Activated naive CD4-positive, alpha-beta T cell treated with anti-CD3 and anti-CD28 coated beads for 36 hours (primary cell): ENCODE measurements around the gene DMRT1. TPM values are rescaled to one million over a fixed set of nuclear protein-coding genes. Genes with fewer than 3 reads are reported as not detected.
"Not testable (repeated sequence)": the region's sequence is repeated elsewhere in the genome, so short reads cannot be mapped to it uniquely, and the experiment has no call there.

ENCODE experiments used
- CTCF ChIA-PET: fragments of 350-600 bp; sonication (Branson Sonifier 250); formaldehyde crosslinking; loops from one replicate; lab custom pipeline; 2021; ENCODE audit warnings: antibody characterized with exemption; lab: Charles Lee
- DNase-seq: peaks from one replicate; pipeline ENCODE4 v3.0.0-alpha.2; 2020
- H3K27ac Mint-ChIP-seq: one replicate; pipeline ENCODE4 v1.8.0; 2021; ENCODE audit warnings: mild to moderate bottlenecking, mixed read lengths
- H3K27me3 Mint-ChIP-seq: one replicate; pipeline ENCODE4 v1.8.0; 2021; ENCODE audit warnings: low read depth, mixed read lengths
- H3K36me3 Mint-ChIP-seq: one replicate; pipeline ENCODE4 v1.8.0; 2021; ENCODE audit warnings: low read depth, mixed read lengths
- H3K4me1 Mint-ChIP-seq: one replicate; pipeline ENCODE4 v1.8.0; 2021; ENCODE audit warnings: low read depth, mixed read lengths
- H3K4me3 Mint-ChIP-seq: one replicate; pipeline ENCODE4 v1.8.0; 2021; ENCODE audit warnings: mild to moderate bottlenecking, moderate library complexity, mixed read lengths
- H3K9me3 Mint-ChIP-seq: one replicate; pipeline ENCODE4 v1.8.0; 2021; ENCODE audit warnings: mixed read lengths
- intact Hi-C: fragments of 100-400 bp; cut with micrococcal nuclease; formaldehyde crosslinking; loops from one replicate; pipeline ENCODE4 v1.15.1; 2023
- total RNA-seq, 2 experiments: library from RNA; stranded (reverse); gene quantifications; one replicate each; pipeline ENCODE4 v1.2.3, GENCODE V29; 2021

DMRT1 gene
- total RNA-seq, 2 experiments from 2014 or later: not detected

DNA sequence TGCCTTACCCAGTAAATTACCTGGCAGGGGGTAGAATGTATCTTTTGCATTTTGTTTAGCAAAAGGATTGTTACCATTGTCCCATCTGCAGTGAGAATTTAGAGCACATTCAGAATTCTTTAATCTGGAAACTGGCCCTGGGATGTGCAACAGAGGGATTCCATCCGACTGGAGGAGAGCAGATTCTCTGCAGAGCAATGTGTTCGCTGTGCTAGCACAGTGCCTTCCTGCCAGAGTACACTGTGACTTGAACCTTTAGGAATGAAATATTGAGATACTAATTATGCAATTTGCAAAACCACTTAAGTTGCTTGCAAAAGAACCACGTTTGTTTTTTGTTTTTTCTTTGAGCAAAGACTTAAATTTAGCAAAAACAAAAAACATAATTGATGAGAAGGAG is 22.5 kb upstream of the DMRT1 start:
- H3K4me1 Mint-ChIP-seq: peaks cover 5% of the 10 kb centered on the region
- H3K27ac Mint-ChIP-seq: no peak overlapping the region
- no peak overlapping the region for H3K4me3 Mint-ChIP-seq
- intact Hi-C loops: no loop called here
- H3K27me3 Mint-ChIP-seq: no peaks in the 10 kb centered on the region
- DNase-seq: no peak
- CTCF ChIA-PET: interaction anchor here (0.6 to 0.7 kb wide), 2 partner anchors 71 to 72 kb away, joined by 3 to 4 read pairs; no protein-coding TSS in a partner anchor
- no peaks in the 10 kb centered on the region for H3K36me3 Mint-ChIP-seq
- no peaks in the 10 kb centered on the region for H3K9me3 Mint-ChIP-seq

DNA sequence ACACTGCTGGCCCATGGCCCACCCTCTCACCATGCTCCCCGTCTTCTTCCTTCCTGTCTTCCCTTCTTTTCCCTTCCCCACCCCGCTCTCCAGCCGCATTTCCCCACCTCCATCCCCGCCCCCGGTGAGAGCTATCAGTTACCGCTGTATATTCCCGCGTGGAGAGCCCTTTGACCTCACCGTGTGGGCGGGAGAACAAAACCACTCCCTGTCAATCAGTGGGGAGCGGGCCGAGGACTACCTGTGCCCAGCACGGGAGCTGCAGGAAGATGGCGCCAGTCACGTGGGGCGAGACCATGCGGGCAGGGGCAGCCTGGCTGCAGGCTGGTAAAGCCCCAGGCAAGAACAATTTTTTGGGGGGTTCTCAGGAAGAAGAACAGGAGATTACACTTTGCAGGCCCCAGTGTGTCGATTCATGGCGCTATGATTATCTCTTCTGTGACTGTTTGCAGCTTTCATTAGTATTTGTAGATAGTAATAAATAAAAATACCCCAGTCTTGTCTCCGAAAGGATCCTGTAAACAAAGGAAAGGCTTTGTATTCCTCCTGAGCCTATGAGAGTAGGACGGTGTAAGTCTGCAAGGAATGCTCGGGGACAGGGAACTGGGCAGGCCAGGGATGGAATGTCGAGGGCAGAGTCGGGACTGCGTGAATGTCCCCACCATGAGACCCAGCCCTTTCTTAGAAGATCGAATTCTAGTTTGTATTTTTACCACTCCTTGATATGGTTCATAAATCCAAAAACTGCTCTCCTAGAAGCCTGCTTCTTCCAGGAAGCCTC is 14.8 kb upstream of the DMRT1 start:
- no peaks in the 10 kb centered on the region for H3K27me3 Mint-ChIP-seq
- no peak overlapping the region for H3K27ac Mint-ChIP-seq
- CTCF ChIA-PET: no interaction called here
- H3K4me3 Mint-ChIP-seq: no peak overlapping the region
- DNase-seq: no peak
- H3K36me3 Mint-ChIP-seq: no peaks in the 10 kb centered on the region
- H3K4me1 Mint-ChIP-seq: no peaks in the 10 kb centered on the region
- H3K9me3 Mint-ChIP-seq: no peaks in the 10 kb centered on the region
- intact Hi-C loops: no loop called here

DNA sequence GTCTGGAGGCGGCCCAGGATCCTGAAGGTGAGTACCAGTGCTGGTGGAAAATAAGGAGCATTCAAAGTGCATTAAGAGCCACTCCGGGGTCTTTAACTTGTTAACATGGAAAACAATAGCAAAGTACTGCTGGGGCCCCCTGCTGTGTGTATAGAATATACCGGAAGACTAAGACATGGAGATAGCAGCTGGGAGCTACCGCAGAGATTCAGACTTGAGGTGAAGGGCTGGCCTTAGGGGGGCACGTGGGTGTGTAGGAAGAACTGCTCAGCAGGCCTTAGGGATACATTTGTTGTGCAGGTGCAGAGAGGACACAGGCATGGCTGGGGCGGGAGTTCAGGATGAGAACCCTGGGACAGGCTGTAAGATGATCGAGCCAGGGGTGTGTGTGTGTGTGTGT is 1.2 kb upstream of the DMRT1 start:
- H3K9me3 Mint-ChIP-seq: no peaks in the 10 kb centered on the region
- no peak for DNase-seq
- H3K36me3 Mint-ChIP-seq: no peaks in the 10 kb centered on the region
- H3K4me1 Mint-ChIP-seq: peaks cover 21% of the 10 kb centered on the region
- no peak overlapping the region for H3K27ac Mint-ChIP-seq
- H3K27me3 Mint-ChIP-seq: peaks cover 36% of the 10 kb centered on the region
- CTCF ChIA-PET: no interaction called here
- no peak overlapping the region for H3K4me3 Mint-ChIP-seq
- intact Hi-C loops: loop anchor here (5.0 kb wide), 1 partner anchor 132 kb away; no protein-coding TSS in a partner anchor

DNA sequence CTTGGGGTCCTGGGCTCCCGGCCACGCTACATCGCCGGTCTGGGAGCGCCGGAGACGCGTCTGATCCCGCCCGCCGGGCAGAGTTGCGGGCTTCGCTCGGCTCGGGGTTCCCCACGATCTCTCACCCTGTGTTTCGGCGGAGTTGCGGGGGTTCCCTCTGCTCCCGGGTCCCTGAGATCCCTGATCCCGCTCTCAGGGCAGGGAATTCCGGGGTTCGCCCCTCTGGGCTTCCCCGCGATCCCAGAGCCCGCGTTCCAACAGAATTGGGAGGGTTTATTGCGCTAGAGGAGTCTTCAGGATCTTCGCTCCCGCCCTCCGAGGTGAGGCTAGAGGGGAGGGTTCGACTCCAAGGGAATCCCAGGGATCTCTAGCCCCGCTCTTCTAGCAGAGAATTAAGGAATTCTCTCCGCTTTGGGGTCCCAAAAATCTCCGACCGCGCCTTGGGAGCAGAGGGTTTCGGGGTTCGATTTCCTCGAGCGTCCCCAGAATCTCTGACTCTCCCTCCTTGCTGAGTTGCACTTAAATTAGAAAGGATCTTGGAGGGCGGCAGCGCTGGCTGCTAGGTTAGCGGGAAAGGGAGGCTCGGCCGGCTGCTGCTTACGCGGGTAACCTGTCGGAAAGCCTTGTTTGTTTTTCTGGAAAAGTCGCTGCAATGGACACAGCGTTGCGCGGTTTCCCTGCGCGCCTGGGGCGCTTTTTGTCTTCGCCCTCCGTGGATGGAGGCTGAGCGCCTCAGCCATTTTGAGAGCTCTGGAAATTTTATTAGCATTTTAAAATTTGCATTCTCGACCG is 1.3 kb downstream of the DMRT1 start:
- Mint-ChIP-seq H3K36me3 (no peaks in the 10 kb centered on the region), H3K4me1 (peaks cover 24% of the 10 kb centered on the region), H3K27ac (no peak overlapping the region), H3K4me3 (no peak overlapping the region), H3K27me3 (peaks cover 50% of the 10 kb centered on the region), H3K9me3 (no peaks in the 10 kb centered on the region)
- CTCF ChIA-PET: no interaction called here
- no peak for DNase-seq
- intact Hi-C loops: loop anchor here (5.0 kb wide), 1 partner anchor 129 kb away; no protein-coding TSS in a partner anchor

DNA sequence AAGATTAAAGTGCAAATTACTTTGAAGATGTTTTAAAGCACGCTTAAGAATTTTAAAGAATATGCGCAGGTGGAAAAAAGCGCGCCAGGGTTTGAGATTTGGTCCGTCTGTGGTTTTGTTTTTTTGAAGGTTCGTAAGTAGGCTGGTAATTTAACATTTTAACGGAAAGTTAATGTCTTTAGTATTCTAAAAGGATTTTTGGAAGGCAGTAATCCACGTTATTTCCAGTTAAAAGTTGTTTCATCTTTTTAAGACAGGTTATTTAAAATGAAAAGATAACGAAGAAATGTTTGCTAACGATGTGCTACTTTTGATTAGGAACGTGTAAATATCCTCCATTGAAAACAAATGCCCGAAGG is 1.9 kb downstream of the DMRT1 start:
- DNase-seq: no peak
- intact Hi-C loops: loop anchor here (5.0 kb wide), 1 partner anchor 129 kb away; no protein-coding TSS in a partner anchor
- Mint-ChIP-seq H3K36me3 (no peaks in the 10 kb centered on the region), H3K4me3 (no peak overlapping the region), H3K27ac (no peak overlapping the region), H3K27me3 (peaks cover 50% of the 10 kb centered on the region), H3K4me1 (peaks cover 24% of the 10 kb centered on the region), H3K9me3 (no peaks in the 10 kb centered on the region)
- CTCF ChIA-PET: no interaction called here

DNA sequence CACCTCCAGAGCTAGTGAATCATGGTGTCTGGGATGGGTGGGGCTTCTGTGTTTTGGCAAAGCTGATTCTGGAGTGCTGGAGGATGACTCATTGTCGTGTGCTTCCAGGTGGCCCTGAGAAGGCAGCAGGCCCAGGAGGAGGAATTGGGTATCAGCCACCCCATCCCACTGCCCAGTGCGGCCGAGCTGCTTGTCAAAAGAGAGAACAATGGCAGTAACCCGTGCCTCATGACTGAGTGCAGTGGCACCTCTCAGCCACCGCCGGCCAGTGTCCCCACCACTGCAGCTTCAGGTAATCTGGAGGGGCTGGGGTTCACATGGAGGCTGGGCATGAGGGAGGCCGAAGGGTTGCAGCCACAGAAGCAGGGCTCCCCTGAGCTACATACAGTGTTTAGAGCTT is 5.4 kb downstream of the DMRT1 start:
- Mint-ChIP-seq H3K9me3 (no peaks in the 10 kb centered on the region), H3K27me3 (peaks cover 38% of the 10 kb centered on the region), H3K4me3 (no peak overlapping the region), H3K36me3 (no peaks in the 10 kb centered on the region), H3K27ac (no peak overlapping the region), H3K4me1 (peaks cover 13% of the 10 kb centered on the region)
- no peak for DNase-seq
- CTCF ChIA-PET: interaction anchor here (0.6 kb wide), 2 partner anchors 156 to 164 kb away, joined by 3 read pairs; no protein-coding TSS in a partner anchor
- intact Hi-C loops: loop anchor here (2.0 kb wide), 1 partner anchor 48 kb away; no protein-coding TSS in a partner anchor

DNA sequence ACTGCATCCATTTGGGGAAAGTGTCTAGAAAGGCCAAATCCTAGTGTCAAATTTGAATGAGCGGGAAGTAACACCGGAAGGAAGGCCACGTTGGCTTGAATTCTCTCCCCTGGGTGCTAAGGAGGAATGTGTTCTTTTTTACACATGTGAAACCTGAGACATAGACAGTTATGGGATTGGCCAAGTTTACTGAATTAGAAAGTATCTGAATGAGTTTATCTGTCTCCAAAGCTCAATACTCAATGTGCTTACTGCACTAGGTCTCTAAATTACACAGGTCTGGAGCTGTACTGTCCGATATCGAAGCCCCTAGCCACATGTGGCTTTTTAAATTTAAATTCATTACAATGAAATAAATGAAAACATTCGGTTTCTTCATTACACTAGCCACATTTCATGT is 6.0 kb downstream of the DMRT1 start:
- H3K4me3 Mint-ChIP-seq: no peak overlapping the region
- no peak overlapping the region for H3K27ac Mint-ChIP-seq
- CTCF ChIA-PET: interaction anchor here (0.6 kb wide), 1 partner anchor 155 kb away, joined by 3 read pairs; no protein-coding TSS in a partner anchor
- peaks cover 13% of the 10 kb centered on the region for H3K4me1 Mint-ChIP-seq
- H3K27me3 Mint-ChIP-seq: peaks cover 38% of the 10 kb centered on the region
- H3K9me3 Mint-ChIP-seq: no peaks in the 10 kb centered on the region
- DNase-seq: no peak
- intact Hi-C loops: loop anchor here (2.0 kb wide), 1 partner anchor 47 kb away; no protein-coding TSS in a partner anchor
- no peaks in the 10 kb centered on the region for H3K36me3 Mint-ChIP-seq

DNA sequence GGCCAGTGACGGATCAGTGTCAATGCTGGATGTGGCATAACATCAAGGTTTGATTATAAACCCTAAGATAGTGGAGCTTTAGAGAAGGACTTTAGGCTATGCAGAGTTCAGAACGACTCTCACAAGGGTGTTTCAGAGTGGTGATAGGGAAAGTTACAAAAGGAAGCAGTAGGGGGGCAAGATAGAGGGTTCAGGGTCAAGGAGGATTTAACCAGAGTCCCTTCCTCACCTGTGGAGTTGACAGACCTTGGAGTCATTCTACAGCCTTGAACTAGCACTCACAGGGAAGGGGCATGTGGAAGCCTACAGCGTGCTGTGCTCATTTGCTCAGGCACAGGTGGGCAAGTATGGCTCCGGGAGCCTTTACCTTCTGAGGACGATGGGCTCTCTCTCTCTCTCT is 7.9 kb downstream of the DMRT1 start:
- no peaks in the 10 kb centered on the region for H3K9me3 Mint-ChIP-seq
- no peak overlapping the region for H3K4me3 Mint-ChIP-seq
- CTCF ChIA-PET: interaction anchor here (0.9 kb wide), 1 partner anchor 156 kb away, joined by 3 read pairs; no protein-coding TSS in a partner anchor
- no peak overlapping the region for H3K27ac Mint-ChIP-seq
- intact Hi-C loops: no loop called here
- no peaks in the 10 kb centered on the region for H3K36me3 Mint-ChIP-seq
- DNase-seq: no peak
- peaks cover 3% of the 10 kb centered on the region for H3K4me1 Mint-ChIP-seq
- H3K27me3 Mint-ChIP-seq: peaks cover 26% of the 10 kb centered on the region

DNA sequence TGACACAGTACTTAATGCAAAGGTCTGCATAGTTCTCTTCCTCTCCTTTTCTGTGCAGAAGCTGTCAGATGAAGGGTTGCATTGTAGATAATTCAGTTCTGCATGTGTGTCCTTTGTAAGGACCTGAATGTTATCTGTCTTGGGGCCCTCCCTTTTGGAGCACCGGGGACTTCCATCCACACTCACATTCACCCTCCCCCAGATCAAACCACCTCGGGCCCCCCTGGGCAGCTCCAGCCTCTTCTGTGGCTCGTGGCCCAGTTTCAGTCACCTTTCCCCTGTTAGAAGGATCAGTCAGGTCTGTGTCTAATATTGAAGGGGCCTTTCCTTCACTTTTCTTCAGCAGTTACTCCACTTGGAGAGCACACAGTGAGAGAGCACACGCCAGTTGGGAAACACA is 11.0 kb downstream of the DMRT1 start:
- intact Hi-C loops: no loop called here

DNA sequence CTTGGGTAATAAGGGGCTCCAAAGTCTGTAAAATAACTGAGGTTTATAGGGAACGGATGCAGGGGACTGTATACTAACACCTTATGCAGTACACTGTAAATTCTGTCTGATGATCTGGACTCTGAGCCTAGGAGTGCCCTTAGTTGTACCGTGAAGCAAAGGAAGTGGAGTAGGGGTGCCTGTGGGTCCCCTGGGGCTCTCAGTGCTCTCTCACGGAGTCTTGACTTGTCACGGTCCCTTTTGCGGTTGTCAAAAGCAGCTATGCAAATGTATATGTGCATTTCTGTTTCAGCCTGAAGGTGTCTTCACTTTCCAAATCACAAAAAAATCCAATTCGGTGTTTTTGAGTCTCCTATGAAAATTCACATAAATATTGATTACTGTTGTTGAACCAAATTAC is 17.8 kb downstream of the DMRT1 start:
- Mint-ChIP-seq H3K4me1 (no peaks in the 10 kb centered on the region), H3K27me3 (peaks cover 19% of the 10 kb centered on the region), H3K9me3 (peaks cover 4% of the 10 kb centered on the region), H3K36me3 (no peaks in the 10 kb centered on the region), H3K27ac (no peak overlapping the region), H3K4me3 (no peak overlapping the region)
- DNase-seq: no peak
- intact Hi-C loops: no loop called here
- CTCF ChIA-PET: no interaction called here

More for the DNA sequence above, 11.0 kb downstream of the DMRT1 start:
- Mint-ChIP-seq H3K27ac (no peak overlapping the region), H3K4me1 (no peaks in the 10 kb centered on the region), H3K27me3 (peaks cover 10% of the 10 kb centered on the region), H3K4me3 (no peak overlapping the region), H3K36me3 (no peaks in the 10 kb centered on the region), H3K9me3 (no peaks in the 10 kb centered on the region)
- DNase-seq: no peak
- CTCF ChIA-PET: no interaction called here

DNA sequence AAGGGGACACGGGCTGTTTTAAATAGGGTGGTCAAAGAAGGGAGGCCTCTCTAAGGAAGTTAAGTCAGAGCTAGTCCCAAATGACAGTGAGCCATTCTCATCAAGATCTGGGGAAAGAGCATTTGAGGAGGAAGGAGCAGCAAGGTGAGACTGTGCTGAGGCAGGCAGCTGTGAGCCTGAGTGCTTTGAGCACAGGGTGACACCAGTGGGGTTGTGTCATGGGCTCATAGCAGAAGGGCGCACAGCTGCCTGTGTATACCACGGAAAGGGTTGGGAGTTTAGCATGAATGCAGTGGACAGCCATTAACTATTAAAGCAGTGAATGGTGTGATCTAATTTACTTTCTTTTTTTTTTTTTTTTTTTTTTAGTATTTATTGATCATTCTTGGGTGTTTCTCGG is 19.2 kb downstream of the DMRT1 start:
- no peaks in the 10 kb centered on the region for H3K4me1 Mint-ChIP-seq
- H3K27me3 Mint-ChIP-seq: peaks cover 21% of the 10 kb centered on the region
- no peak overlapping the region for H3K4me3 Mint-ChIP-seq
- H3K27ac Mint-ChIP-seq: no peak overlapping the region
- intact Hi-C loops: no loop called here
- no peak for DNase-seq
- no peaks in the 10 kb centered on the region for H3K36me3 Mint-ChIP-seq
- peaks cover 4% of the 10 kb centered on the region for H3K9me3 Mint-ChIP-seq
- CTCF ChIA-PET: no interaction called here

DNA sequence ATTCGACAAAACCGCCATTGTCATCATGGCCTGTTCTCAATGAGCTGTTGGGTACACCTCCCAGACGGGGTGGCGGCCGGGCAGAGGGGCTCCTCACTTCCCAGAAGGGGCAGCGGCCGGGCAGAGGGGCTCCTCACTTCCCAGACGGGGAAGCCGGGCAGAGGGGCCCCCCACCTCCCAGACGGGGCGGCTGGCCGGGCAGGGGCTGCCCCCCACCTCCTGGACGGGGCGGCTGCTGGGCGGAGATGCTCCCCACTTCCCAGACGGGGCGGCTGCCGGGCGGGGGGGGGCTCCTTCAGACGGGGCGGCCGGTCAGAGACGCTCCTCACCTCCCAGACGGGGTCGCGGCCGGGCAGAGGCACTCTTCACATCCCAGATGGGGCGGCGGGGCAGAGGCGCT is 20.0 kb downstream of the DMRT1 start:
- H3K27ac Mint-ChIP-seq, H3K9me3 Mint-ChIP-seq, H3K4me3 Mint-ChIP-seq, DNase-seq, intact Hi-C loops, H3K36me3 Mint-ChIP-seq, H3K4me1 Mint-ChIP-seq, CTCF ChIA-PET: not testable (repeated sequence)
- H3K27me3 Mint-ChIP-seq: peaks cover 21% of the 10 kb centered on the region
